ENCODE measurements around the gene ARF1. TPM values are rescaled to one million over a fixed set of nuclear protein-coding genes. Genes with fewer than 3 reads are reported as not detected.

Gene ARF1
- polyA plus RNA-seq, 1 donor, result 416 TPM

DNA sequence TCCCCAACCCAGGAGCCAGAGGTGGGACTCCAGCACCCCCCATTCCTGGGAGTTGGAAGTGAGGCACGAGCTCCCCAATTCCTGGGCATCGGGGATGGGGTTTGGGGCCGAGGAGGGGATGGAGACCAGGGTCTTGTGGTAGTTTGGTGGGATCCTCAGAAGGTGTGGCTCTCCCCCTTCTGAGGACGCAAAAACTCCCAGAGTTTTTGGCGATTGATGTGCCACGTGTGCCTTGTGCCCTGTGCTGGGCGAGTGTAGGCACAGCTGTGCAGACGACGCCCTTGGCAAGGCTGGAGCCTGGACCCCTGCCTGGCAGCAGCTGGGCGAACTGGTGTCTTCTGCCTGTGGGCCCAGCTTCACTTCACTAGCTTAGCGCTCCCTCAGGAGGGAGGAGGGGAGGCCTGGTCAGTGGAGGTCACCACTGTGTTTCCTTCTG lies 60.2 kb downstream of the ARF1 start:
- Histone ChIP-seq H3K4me1 (ENCODE audit: control insufficient read depth, insufficient read depth, low read length) (peaks cover 46% of the 10 kb centered on the region), H3K9me3 (ENCODE audit: control insufficient read depth, low read depth, low read length) (no peaks in the 10 kb centered on the region), H3K27me3 (ENCODE audit: control insufficient read depth, insufficient read depth, low read length) (peaks cover 2% of the 10 kb centered on the region), H3K27ac (ENCODE audit: low read length) (no peak overlapping the region), H3K36me3 (ENCODE audit: control insufficient read depth, insufficient read depth, low read length) (peaks cover 32% of the 10 kb centered on the region), H3K4me3 (ENCODE audit: low read length) (no peak overlapping the region)
- WGBS (ENCODE audit: insufficient coverage, low lambda C conversion rate), result 100% methylated on average over 2 of the region's 11 CpGs
- DNase-seq, result no peak

DNA sequence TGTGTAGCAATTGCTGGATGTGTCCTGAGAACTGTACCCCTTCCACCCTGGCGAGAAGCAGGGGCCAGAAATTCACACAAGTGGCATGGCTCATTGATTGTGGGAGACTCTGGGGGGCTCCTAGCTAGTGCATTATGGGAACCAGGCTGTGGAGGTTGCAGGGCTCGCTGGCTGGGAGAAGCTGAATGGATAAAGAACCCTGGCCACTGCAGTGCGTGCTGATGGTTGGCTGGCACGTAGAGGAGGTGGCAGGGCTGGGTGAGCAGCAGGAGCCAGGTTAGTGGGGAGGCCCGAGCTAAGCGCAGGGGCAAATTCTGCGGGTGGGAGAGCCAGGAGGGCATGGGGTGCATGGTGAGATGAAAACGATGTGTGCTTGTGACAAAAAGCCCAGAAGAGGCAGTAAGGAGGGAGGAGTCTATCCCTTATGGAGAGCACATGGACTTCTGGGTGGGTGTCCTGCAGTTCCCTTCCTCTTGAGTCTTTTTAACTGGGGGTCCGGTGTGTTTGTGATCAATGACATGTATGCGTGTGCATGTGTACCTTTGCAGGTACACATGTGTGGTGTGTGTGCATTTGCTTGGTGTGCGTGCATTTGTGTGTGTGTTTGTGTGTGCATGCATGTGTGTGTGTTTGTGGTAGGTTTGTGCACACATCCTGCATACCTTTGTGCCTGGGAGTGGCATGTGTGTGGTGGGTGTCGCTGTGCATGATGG lies 61.1 kb downstream of the ARF1 start:
- no peak for DNase-seq
- Histone ChIP-seq H3K4me1 (ENCODE audit: control insufficient read depth, insufficient read depth, low read length) (peaks cover 48% of the 10 kb centered on the region), H3K27ac (ENCODE audit: low read length) (peak overlapping the region; percentile 84), H3K27me3 (ENCODE audit: control insufficient read depth, insufficient read depth, low read length) (no peaks in the 10 kb centered on the region), H3K4me3 (ENCODE audit: low read length) (no peak overlapping the region), H3K9me3 (ENCODE audit: control insufficient read depth, low read depth, low read length) (no peaks in the 10 kb centered on the region), H3K36me3 (ENCODE audit: control insufficient read depth, insufficient read depth, low read length) (peaks cover 41% of the 10 kb centered on the region)
- no CpG with 5 or more reads among the region's 12 CpGs for WGBS (ENCODE audit: insufficient coverage, low lambda C conversion rate)

GRCh38 chr1:228144193-228144992 lies 61.9 kb downstream of the ARF1 start:
- DNase-seq, result peak; percentile 85 to 95
- H3K27ac ChIP-seq (ENCODE audit: low read length), result peak overlapping the region; percentile 84
- WGBS (ENCODE audit: insufficient coverage, low lambda C conversion rate), result no CpG with 5 or more reads among the region's 16 CpGs
- H3K4me3 ChIP-seq (ENCODE audit: low read length), result no peak overlapping the region
- H3K36me3 ChIP-seq (ENCODE audit: control insufficient read depth, insufficient read depth, low read length), result peaks cover 47% of the 10 kb centered on the region
- H3K4me1 ChIP-seq (ENCODE audit: control insufficient read depth, insufficient read depth, low read length), result peaks cover 55% of the 10 kb centered on the region
- no peaks in the 10 kb centered on the region for H3K9me3 ChIP-seq (ENCODE audit: control insufficient read depth, low read depth, low read length)
- H3K27me3 ChIP-seq (ENCODE audit: control insufficient read depth, insufficient read depth, low read length), result no peaks in the 10 kb centered on the region

GRCh38 chr1:228144993-228145343 lies 62.5 kb downstream of the ARF1 start:
- no peak for DNase-seq
- no CpG with 5 or more reads among the region's 8 CpGs for WGBS (ENCODE audit: insufficient coverage, low lambda C conversion rate)
- Histone ChIP-seq H3K27me3 (ENCODE audit: control insufficient read depth, insufficient read depth, low read length) (no peaks in the 10 kb centered on the region), H3K4me1 (ENCODE audit: control insufficient read depth, insufficient read depth, low read length) (peaks cover 61% of the 10 kb centered on the region), H3K4me3 (ENCODE audit: low read length) (no peak overlapping the region), H3K36me3 (ENCODE audit: control insufficient read depth, insufficient read depth, low read length) (peaks cover 47% of the 10 kb centered on the region), H3K9me3 (ENCODE audit: control insufficient read depth, low read depth, low read length) (no peaks in the 10 kb centered on the region), H3K27ac (ENCODE audit: low read length) (peak overlapping the region; percentile 84)

- H3K4me1 ChIP-seq (ENCODE audit: control insufficient read depth, insufficient read depth, low read length), result peaks cover 68% of the 10 kb centered on the region
- H3K4me3 ChIP-seq (ENCODE audit: low read length), result no peak overlapping the region
- no peak for DNase-seq
- H3K9me3 ChIP-seq (ENCODE audit: control insufficient read depth, low read depth, low read length), result no peaks in the 10 kb centered on the region
- WGBS (ENCODE audit: insufficient coverage, low lambda C conversion rate), result no CpG with 5 or more reads among the region's 31 CpGs
- peaks cover 47% of the 10 kb centered on the region for H3K36me3 ChIP-seq (ENCODE audit: control insufficient read depth, insufficient read depth, low read length)
- peak overlapping the region; percentile 84 for H3K27ac ChIP-seq (ENCODE audit: low read length)
- no peaks in the 10 kb centered on the region for H3K27me3 ChIP-seq (ENCODE audit: control insufficient read depth, insufficient read depth, low read length)
Observed at GRCh38 chr1:228145463-228146416, 63.2 kb downstream of the ARF1 start.

DNA sequence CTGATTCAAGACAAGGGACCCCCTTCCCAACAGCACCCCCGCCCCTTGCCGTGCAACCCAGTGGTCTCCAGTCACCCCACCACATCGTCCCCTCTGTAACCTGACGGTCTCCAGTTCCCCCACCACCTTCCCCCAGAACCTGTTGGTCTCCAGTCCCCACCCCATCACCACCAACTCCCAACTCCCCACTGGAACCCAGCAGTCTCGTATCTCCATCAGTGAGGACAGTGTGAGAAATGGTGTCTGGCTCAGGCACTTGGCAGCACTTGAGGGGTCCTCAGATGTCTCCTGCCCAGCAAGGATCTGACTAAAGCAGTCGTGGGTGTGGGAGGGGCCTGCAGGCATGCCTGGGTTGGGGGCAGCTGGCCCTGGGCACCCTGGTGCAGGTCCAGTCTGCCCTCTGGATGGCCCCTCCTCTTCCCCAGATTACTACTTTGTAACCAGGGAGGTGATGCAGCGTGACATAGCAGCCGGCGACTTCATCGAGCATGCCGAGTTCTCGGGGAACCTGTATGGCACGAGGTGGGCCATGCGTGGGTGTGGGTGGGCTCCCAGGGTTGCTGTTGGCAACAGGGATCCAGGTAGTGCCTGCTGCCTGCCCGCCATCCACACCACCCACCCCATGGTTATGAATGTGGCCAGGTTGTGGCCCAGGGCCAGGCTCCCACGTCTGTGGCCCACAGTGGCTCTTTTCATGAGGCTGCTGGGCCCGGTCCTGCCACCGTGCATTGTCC lies 64.1 kb downstream of the ARF1 start:
- Histone ChIP-seq H3K4me1 (ENCODE audit: control insufficient read depth, insufficient read depth, low read length) (peaks cover 71% of the 10 kb centered on the region), H3K27me3 (ENCODE audit: control insufficient read depth, insufficient read depth, low read length) (no peaks in the 10 kb centered on the region), H3K36me3 (ENCODE audit: control insufficient read depth, insufficient read depth, low read length) (peaks cover 44% of the 10 kb centered on the region), H3K9me3 (ENCODE audit: control insufficient read depth, low read depth, low read length) (no peaks in the 10 kb centered on the region), H3K4me3 (ENCODE audit: low read length) (no peak overlapping the region), H3K27ac (ENCODE audit: low read length) (no peak overlapping the region)
- no peak for DNase-seq
- WGBS (ENCODE audit: insufficient coverage, low lambda C conversion rate), result 100% methylated on average over 1 of the region's 18 CpGs

GRCh38 chr1:228147151-228147693 lies 64.7 kb downstream of the ARF1 start:
- no peak overlapping the region for H3K4me3 ChIP-seq (ENCODE audit: low read length)
- no CpG with 5 or more reads among the region's 20 CpGs for WGBS (ENCODE audit: insufficient coverage, low lambda C conversion rate)
- no peaks in the 10 kb centered on the region for H3K9me3 ChIP-seq (ENCODE audit: control insufficient read depth, low read depth, low read length)
- peaks cover 38% of the 10 kb centered on the region for H3K36me3 ChIP-seq (ENCODE audit: control insufficient read depth, insufficient read depth, low read length)
- no peaks in the 10 kb centered on the region for H3K27me3 ChIP-seq (ENCODE audit: control insufficient read depth, insufficient read depth, low read length)
- H3K4me1 ChIP-seq (ENCODE audit: control insufficient read depth, insufficient read depth, low read length), result peaks cover 71% of the 10 kb centered on the region
- no peak for DNase-seq
- H3K27ac ChIP-seq (ENCODE audit: low read length), result no peak overlapping the region

GRCh38 chr1:228147768-228148167 lies 65.3 kb downstream of the ARF1 start:
- Histone ChIP-seq H3K27ac (ENCODE audit: low read length) (no peak overlapping the region), H3K36me3 (ENCODE audit: control insufficient read depth, insufficient read depth, low read length) (peaks cover 34% of the 10 kb centered on the region), H3K27me3 (ENCODE audit: control insufficient read depth, insufficient read depth, low read length) (no peaks in the 10 kb centered on the region), H3K9me3 (ENCODE audit: control insufficient read depth, low read depth, low read length) (no peaks in the 10 kb centered on the region), H3K4me3 (ENCODE audit: low read length) (no peak overlapping the region), H3K4me1 (ENCODE audit: control insufficient read depth, insufficient read depth, low read length) (peaks cover 66% of the 10 kb centered on the region)
- WGBS (ENCODE audit: insufficient coverage, low lambda C conversion rate), result no CpG with 5 or more reads among the region's 4 CpGs
- no peak for DNase-seq

GRCh38 chr1:228148196-228148861 lies 65.8 kb downstream of the ARF1 start:
- DNase-seq, result no peak
- no CpG with 5 or more reads among the region's 18 CpGs for WGBS (ENCODE audit: insufficient coverage, low lambda C conversion rate)
- Histone ChIP-seq H3K27ac (ENCODE audit: low read length) (no peak overlapping the region), H3K9me3 (ENCODE audit: control insufficient read depth, low read depth, low read length) (no peaks in the 10 kb centered on the region), H3K4me1 (ENCODE audit: control insufficient read depth, insufficient read depth, low read length) (peaks cover 62% of the 10 kb centered on the region), H3K4me3 (ENCODE audit: low read length) (no peak overlapping the region), H3K27me3 (ENCODE audit: control insufficient read depth, insufficient read depth, low read length) (no peaks in the 10 kb centered on the region), H3K36me3 (ENCODE audit: control insufficient read depth, insufficient read depth, low read length) (peaks cover 33% of the 10 kb centered on the region)

Data from large intestine (tissue), 3 donors.